ENCODE data around the gene ACKR2.

Gene ACKR2

GRCh38 chr3:42891042-42891441 lies 81.8 kb downstream of the ACKR2 start:
- peaks cover 34% of the 10 kb centered on the region for H3K4me1 ChIP-seq (ENCODE audit: insufficient read depth, low read length)
- H3K9me3 ChIP-seq (ENCODE audit: control insufficient read depth, insufficient read depth, low read length): no peaks in the 10 kb centered on the region
- no peak overlapping the region for H3K9ac ChIP-seq (ENCODE audit: low read depth, low read length)
- no peaks in the 10 kb centered on the region for H3K36me3 ChIP-seq (ENCODE audit: insufficient read depth, low read length)

DNA sequence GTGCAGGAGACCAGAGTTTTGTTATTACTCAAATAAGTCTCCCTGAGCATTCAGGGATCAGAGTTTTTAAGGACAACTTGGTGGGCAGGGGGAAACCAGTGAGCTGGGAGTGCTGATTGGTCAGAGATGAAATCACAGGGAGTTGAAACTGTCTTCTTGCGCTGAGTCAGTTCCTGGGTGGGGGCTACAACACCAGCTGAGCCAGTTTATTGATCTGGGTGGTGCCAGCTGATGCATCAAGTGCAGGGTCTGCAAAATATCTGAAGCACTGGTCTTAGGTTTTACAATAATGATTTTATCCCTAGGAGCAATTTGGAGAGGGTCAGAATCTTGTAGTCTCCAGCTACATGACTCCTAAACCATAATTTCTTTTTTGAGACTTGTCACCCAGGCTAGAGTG lies 82.9 kb downstream of the ACKR2 start:
- Histone ChIP-seq H3K9me3 (ENCODE audit: control insufficient read depth, insufficient read depth, low read length) (no peaks in the 10 kb centered on the region), H3K36me3 (ENCODE audit: insufficient read depth, low read length) (no peaks in the 10 kb centered on the region), H3K9ac (ENCODE audit: low read depth, low read length) (no peak overlapping the region), H3K4me1 (ENCODE audit: insufficient read depth, low read length) (peaks cover 24% of the 10 kb centered on the region)

- no peak overlapping the region for H3K9ac ChIP-seq (ENCODE audit: low read depth, low read length)
- H3K4me1 ChIP-seq (ENCODE audit: insufficient read depth, low read length): peaks cover 24% of the 10 kb centered on the region
- no peaks in the 10 kb centered on the region for H3K36me3 ChIP-seq (ENCODE audit: insufficient read depth, low read length)
- H3K9me3 ChIP-seq (ENCODE audit: control insufficient read depth, insufficient read depth, low read length): no peaks in the 10 kb centered on the region
Measured at GRCh38 chr3:42892807-42893206, 83.6 kb downstream of the ACKR2 start.

DNA sequence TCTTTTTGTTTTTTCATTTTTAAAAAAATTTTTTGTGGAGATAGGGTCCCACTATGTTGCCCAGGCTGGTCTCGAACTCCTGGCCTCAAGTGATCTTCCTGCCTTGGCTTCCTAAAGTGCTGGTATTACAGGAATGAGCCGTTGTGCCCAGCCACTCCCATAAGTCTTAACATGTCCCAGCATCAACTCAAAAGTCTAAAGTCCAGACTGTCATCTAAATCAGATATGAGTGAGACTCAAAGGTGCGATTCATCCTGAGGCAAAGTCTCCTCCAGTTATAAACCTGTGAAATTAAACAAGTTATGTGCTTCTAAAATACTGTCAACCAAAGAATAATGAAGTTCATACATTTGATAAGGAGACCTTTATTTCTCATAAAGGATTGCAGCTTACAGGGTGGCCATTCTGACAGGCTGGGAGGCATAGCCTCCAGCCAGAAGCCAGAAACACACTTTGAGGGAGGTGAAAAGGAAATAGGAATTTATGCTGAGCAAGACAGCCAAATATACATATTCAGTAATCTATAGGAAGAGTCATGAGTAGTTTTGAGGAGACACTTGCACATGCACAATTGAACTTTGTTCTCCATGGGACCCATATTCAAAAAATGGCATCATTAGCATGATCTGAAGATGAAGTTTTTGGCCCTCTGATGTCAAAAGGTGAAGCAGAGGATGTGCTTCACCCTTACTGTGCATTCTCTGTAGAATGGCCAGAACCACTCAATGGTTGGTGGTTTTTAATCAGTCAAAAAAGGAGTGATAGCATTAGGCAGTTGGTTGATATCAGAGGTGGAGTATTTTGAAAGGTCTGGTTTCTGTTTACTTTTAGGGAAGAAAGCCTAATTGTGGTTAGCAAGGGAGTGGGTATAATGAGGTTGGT lies 85.7 kb downstream of the ACKR2 start:
- H3K4me1 ChIP-seq (ENCODE audit: insufficient read depth, low read length): peaks cover 24% of the 10 kb centered on the region
- H3K9me3 ChIP-seq (ENCODE audit: control insufficient read depth, insufficient read depth, low read length): no peaks in the 10 kb centered on the region
- no peak overlapping the region for H3K9ac ChIP-seq (ENCODE audit: low read depth, low read length)
- H3K36me3 ChIP-seq (ENCODE audit: insufficient read depth, low read length): no peaks in the 10 kb centered on the region

DNA sequence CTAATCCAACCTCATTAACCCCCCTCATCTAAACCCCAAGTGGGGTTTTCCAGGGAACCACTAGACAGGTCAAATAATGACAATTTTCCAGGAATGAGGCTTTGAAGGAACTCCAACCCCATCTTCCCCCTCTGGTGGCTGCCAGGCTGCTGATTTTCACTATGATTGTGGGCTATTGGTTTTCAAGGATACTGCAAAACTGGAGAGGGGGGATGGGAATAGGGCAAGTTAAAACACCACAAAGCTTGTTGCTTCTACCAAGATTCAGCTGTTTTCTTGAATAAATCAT lies 86.3 kb downstream of the ACKR2 start:
- H3K9me3 ChIP-seq (ENCODE audit: control insufficient read depth, insufficient read depth, low read length): no peaks in the 10 kb centered on the region
- H3K9ac ChIP-seq (ENCODE audit: low read depth, low read length): no peak overlapping the region
- peaks cover 19% of the 10 kb centered on the region for H3K4me1 ChIP-seq (ENCODE audit: insufficient read depth, low read length)
- H3K36me3 ChIP-seq (ENCODE audit: insufficient read depth, low read length): no peaks in the 10 kb centered on the region

DNA sequence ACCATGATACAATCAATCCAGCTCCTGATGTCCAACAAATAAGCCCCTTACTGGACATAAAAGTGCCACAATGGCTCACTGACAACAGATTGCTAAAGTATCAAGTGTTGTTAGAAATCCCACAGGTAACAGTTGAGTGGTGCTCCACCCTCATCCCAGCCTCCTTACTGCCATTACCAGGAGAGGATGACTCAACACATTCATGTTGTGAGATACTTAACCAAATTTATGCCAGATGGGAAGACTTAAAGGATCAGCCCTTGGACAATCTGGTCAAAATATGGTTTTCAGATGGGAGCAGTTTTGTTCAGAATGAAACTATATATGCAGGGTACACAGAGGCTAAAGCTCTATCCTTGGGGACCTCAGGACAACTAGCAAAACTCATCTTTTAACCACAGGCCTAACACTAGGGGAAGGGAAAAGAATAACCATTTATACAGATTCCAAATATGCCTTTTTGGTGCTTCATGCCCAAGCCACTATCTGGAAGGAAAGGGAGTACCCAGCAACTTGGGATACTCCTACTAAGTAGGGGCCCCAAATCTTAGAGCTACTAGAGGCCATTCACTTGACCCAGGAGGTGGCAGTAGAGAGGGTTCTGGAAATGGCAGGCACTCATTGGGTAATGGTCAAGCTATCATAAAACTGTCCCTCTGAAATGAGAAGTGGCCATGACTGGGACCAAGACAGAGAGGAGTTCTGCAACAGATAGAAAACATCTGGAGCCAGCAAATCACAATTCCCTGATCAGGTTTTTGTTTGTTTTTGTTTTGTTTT lies 89.8 kb downstream of the ACKR2 start:
- peaks cover 6% of the 10 kb centered on the region for H3K4me1 ChIP-seq (ENCODE audit: insufficient read depth, low read length)
- no peaks in the 10 kb centered on the region for H3K36me3 ChIP-seq (ENCODE audit: insufficient read depth, low read length)
- no peaks in the 10 kb centered on the region for H3K9me3 ChIP-seq (ENCODE audit: control insufficient read depth, insufficient read depth, low read length)
- H3K9ac ChIP-seq (ENCODE audit: low read depth, low read length): no peak overlapping the region

- H3K36me3 ChIP-seq (ENCODE audit: insufficient read depth, low read length): no peaks in the 10 kb centered on the region
- H3K4me1 ChIP-seq (ENCODE audit: insufficient read depth, low read length): peaks cover 3% of the 10 kb centered on the region
- no peak overlapping the region for H3K9ac ChIP-seq (ENCODE audit: low read depth, low read length)
- no peaks in the 10 kb centered on the region; the same call in 1 of the 2 replicates for H3K9me3 ChIP-seq (ENCODE audit: control insufficient read depth, insufficient read depth, low read length)
Measured at GRCh38 chr3:42900226-42901072, 91.2 kb downstream of the ACKR2 start.

- Histone ChIP-seq H3K9ac (ENCODE audit: low read depth, low read length) (no peak overlapping the region), H3K36me3 (ENCODE audit: insufficient read depth, low read length) (no peaks in the 10 kb centered on the region), H3K9me3 (ENCODE audit: control insufficient read depth, insufficient read depth, low read length) (no peaks in the 10 kb centered on the region; the same call in 1 of the 2 replicates), H3K4me1 (ENCODE audit: insufficient read depth, low read length) (no peaks in the 10 kb centered on the region)
Measured at GRCh38 chr3:42901073-42901415, 91.8 kb downstream of the ACKR2 start.

DNA sequence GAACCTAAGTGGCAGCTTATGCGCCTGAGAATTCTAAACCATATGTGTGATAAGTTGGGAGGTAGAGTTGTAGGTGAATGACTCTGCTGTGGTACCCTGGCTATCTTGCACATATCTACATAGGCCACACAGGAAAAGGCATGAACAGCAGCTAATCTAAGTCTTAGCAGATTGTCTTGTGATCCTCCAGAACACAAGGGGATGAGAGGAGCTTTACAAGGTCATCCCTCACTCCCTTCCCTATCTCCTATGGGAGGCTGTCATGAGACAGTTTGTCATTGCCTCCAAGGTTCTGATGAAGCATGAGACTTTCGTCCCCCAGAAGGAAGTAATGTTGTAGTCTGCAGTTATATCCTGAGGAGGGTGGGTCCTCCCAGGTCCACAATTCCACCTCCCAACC lies 93.0 kb downstream of the ACKR2 start:
- Histone ChIP-seq H3K9ac (ENCODE audit: low read depth, low read length) (no peak overlapping the region), H3K9me3 (ENCODE audit: control insufficient read depth, insufficient read depth, low read length) (no peaks in the 10 kb centered on the region; the same call in 1 of the 2 replicates), H3K36me3 (ENCODE audit: insufficient read depth, low read length) (no peaks in the 10 kb centered on the region), H3K4me1 (ENCODE audit: insufficient read depth, low read length) (no peaks in the 10 kb centered on the region)

- no peak overlapping the region for H3K9ac ChIP-seq (ENCODE audit: low read depth, low read length)
- no peaks in the 10 kb centered on the region; the same call in 1 of the 2 replicates for H3K9me3 ChIP-seq (ENCODE audit: control insufficient read depth, insufficient read depth, low read length)
- no peaks in the 10 kb centered on the region for H3K36me3 ChIP-seq (ENCODE audit: insufficient read depth, low read length)
- no peaks in the 10 kb centered on the region for H3K4me1 ChIP-seq (ENCODE audit: insufficient read depth, low read length)
Measured at GRCh38 chr3:42904076-42904475, 94.8 kb downstream of the ACKR2 start.

DNA sequence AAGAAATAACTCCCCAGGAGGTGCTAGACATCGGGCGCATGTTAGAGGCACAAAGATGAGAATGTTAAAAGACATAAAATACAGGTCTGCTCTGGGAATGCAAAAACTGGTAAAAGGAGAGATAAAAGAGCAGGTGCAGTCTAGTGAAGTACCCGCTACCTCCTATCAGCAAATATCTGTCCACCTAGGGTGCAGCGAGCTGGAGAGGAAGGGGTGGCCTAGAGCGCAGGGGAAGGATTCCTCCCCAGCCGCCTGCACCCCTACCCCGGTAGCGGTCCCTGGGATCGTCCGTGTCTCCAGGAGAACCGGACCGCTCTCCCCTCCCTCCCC lies 96.5 kb downstream of the ACKR2 start:
- Histone ChIP-seq H3K9ac (ENCODE audit: low read depth, low read length) (no peak overlapping the region), H3K9me3 (ENCODE audit: control insufficient read depth, insufficient read depth, low read length) (no peaks in the 10 kb centered on the region; the same call in 1 of the 2 replicates), H3K4me1 (ENCODE audit: insufficient read depth, low read length) (no peaks in the 10 kb centered on the region), H3K36me3 (ENCODE audit: insufficient read depth, low read length) (no peaks in the 10 kb centered on the region)

DNA sequence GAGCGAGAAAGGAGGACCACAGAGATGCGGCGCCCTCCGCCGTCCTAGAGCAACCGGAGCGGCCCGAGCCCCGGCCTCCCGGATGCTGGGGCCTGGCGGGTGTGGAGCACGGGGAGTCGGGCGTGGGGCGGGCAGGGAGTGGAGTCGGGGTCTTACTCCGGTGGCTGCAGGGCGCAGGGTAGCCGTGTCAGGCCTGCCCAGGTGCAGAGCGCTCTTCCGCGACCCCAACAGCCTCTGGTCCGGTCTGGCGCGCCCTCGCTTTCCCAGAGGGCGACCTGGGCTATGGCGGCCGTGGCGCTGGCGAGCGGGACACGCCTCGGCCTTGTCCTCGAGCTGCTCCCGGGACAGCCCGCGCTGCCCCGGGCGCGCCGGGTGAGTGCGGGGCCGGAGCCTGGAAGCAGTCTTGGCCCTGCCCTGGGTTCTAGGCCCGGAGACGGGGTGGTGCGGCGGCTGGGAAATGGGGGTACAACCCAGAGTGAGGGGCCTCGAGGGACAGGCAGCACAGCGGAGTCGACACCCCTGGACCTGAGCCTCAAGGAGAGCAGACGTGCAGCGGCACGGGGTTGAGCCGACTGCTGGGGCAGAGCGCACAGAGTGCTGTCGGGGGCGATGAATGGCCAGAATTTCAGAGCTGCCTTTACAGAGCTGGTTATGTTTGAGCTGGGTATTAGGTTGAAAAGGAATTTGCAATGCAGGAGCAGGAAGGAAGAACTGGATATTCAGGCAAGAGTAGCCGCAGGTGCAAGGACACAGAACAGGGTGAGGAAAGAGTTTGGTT lies 97.0 kb downstream of the ACKR2 start, which contains the start of gene ZNF662:
TSS of gene ZNF662 (plus strand) at position 73 of the 778 bp plus-strand sequence. CDS start 1,973 bp downstream, outside the sequence.
- Histone ChIP-seq H3K9me3 (ENCODE audit: control insufficient read depth, insufficient read depth, low read length) (no peaks in the 10 kb centered on the region; the same call in 1 of the 2 replicates), H3K36me3 (ENCODE audit: insufficient read depth, low read length) (no peaks in the 10 kb centered on the region), H3K4me1 (ENCODE audit: insufficient read depth, low read length) (no peaks in the 10 kb centered on the region), H3K9ac (ENCODE audit: low read depth, low read length) (no peak within 1 kb of the TSS)

DNA sequence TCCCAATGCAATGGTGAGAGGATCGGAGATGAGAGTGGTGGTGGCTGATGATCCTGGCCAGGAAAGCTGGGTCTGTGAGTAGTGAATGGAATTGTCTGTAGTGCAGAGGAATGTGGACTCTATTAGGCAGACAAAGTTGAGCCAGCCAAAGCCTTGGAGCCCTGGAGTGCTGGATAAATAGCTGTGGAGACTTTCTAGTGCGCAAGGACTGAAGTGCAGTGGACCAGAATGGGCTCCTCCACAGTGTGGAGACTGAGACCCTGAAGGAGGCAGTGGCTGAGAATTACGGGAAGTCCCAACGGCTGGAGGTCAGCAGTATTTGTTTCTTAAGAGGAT lies 97.6 kb downstream of the ACKR2 start:
- H3K4me1 ChIP-seq (ENCODE audit: insufficient read depth, low read length): no peaks in the 10 kb centered on the region
- no peaks in the 10 kb centered on the region; the same call in 1 of the 2 replicates for H3K36me3 ChIP-seq (ENCODE audit: insufficient read depth, low read length)
- no peaks in the 10 kb centered on the region; the same call in 1 of the 2 replicates for H3K9me3 ChIP-seq (ENCODE audit: control insufficient read depth, insufficient read depth, low read length)
- H3K9ac ChIP-seq (ENCODE audit: low read depth, low read length): no peak overlapping the region

GRCh38 chr3:42908675-42909074 lies 99.4 kb downstream of the ACKR2 start:
- H3K4me1 ChIP-seq (ENCODE audit: insufficient read depth, low read length): no peaks in the 10 kb centered on the region
- peaks cover 2% of the 10 kb centered on the region; the same call in 1 of the 2 replicates for H3K9me3 ChIP-seq (ENCODE audit: control insufficient read depth, insufficient read depth, low read length)
- H3K9ac ChIP-seq (ENCODE audit: low read depth, low read length): no peak overlapping the region
- H3K36me3 ChIP-seq (ENCODE audit: insufficient read depth, low read length): no peaks in the 10 kb centered on the region; the same call in 1 of the 2 replicates

All from ES-I3 (cell line).